ENCODE results near the gene PACRG.

GRCh38 chr6:163333701-163334663, 606.2 kb downstream of the PACRG start:
- TF ChIP-seq POLR2A (IDR thresholded peaks at IDR 0.05; ENCODE audit: low read length) (no peak), GATA1 (IDR thresholded peaks at IDR 0.05; ENCODE audit: low read depth, low read length) (no peak)
